RKO (cell line): ENCODE results near the gene SELENOK.
"Not testable (repeated sequence)": the region's sequence is repeated elsewhere in the genome, so short reads cannot be mapped to it uniquely, and the experiment has no call there.

Experiments
- DNase-seq: peaks from one replicate; pipeline ENCODE4 v3.0.0-alpha.2; 2016; ENCODE audit warnings: low spot score

SELENOK gene

DNA sequence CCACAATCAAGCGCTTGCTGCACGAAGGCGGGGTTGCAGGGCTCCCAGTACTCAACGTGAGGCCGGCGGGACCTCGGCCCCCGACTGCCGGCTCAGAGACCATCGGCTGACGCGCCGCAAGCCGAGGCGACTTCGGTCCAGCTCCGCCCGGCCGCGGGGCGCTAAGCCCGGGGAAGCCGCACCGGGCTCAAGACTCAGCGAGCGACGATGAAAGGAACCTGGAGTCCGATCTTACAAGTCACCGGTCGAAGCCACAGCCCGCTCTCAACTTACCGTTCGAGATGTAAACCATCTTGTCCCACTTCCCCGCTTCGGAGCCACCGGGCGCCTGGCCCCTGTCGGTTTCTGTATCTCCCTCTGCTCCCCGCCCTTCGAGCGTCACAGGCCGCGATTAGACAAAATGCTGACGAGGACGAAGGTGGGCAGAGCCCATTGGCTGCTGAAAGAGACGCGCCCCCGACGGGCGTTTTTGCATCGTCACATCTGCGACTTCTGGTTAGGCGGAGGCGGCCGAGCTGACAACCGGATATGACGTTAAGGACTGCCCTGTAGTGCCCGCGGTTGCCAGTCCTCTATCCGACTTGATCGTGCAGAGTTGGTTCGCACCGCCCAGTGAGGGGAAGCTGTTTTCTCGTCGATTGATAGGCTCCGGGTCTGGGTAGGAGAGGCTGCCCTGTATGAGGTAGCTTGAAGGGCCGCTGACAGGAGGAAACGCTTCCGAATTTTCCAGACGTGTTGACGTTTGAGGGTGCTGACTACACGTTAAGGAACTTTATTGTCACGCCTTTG lies at the start of gene SELENOK:
Gene SELENOK (minus strand): TSS at position 363 of the 789 bp plus-strand sequence.
- peak; percentile 99 for DNase-seq

DNA sequence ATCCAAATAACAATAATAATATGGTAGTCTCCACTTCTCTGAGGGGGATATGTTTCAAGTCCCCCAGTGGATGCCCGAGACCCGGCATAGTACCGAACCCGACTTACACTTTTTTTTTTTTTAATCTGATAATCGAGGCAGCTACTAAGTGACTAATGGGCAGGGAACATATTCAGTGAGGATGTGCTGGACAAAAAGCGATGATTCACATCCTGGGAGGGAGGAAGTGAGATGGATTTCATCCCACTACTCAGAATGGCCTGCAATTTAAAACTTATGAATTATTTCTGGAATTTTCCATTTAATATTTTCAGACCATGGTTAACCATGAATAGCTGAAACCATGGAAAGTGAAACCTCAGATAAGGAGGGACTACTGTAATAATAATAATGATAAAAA lies 49.5 kb upstream of the SELENOK start:
- DNase-seq: peak; percentile 60

DNA sequence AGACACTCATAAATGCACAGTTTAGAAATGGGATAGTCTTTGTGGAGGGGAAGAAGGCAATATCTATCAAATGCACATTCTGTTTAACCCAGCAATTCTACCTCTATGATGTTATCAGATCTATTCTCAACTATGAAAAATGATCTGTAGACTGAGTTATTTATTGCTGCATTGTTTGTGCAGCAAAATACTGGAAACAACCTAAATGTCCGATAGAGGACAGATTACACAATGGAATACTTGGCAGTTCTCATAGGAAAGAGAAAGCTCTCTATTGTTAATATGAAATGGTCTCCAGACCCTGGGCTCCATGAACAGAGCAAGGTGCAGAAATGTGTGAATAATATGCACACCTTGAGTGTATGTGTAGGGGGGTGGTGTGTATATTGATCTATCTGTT lies 49.0 kb upstream of the SELENOK start:
- DNase-seq: no peak

DNA sequence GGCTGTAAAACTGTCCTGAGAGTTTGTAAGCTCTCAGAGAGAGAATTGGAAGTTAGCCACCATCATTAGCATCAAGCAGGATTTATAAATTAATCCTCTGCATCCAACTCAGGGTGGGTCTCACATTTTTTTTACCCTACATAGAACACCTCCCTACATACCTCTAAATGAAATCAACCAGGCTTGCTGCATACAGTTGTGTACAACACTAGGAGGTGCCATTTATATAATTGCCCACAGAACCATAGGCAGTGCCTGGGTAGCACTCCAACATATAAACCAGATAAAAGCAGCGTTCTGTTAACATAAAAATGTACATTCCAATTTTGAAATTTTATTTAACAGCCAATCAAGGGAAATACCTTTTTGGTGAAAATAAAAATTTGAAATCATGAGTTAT lies 48.2 kb upstream of the SELENOK start:
- DNase-seq: no peak

DNA sequence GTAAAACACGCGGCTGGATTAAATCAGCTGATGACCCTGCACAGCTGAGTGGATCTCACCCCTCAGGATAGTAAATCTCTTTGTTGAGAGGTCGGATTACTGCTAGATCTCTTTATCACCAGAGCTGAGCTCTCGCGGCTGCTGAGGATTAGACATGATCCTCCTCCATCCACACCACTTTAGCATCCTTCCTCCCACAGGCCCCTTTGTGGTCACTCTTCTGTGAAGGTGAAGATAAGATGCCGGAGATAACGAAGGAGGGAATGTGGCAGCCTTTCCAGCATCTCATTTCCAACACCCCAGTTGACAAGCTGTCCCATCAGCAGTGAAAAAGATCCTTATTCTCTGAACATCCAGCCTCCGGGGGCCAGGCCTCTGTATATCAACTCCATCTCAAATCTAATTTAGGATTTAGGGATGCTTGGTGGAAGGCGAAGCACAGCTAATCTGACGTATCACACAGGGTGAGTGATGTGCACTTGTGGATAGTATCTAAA lies 47.5 kb upstream of the SELENOK start:
- DNase-seq: no peak

DNA sequence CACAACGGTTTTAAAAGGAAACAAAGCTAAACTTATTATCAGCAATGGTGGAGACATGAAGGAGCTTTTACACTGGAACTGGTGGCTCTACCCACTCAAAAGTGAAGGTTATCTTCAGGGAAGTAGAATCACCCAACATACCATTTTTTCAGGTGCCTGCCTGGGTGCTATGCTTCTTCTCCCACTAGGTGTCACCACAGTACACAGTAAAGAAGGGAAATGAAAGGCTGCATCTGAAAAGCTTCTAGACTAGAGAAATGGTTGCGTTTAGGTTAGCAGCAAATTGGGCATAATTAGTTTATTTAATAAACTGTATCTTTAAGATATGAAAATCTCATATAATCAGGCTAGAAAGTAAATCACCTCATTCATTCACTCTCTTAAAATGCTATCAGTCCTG lies 47.0 kb upstream of the SELENOK start:
- DNase-seq: peak; percentile 54

DNA sequence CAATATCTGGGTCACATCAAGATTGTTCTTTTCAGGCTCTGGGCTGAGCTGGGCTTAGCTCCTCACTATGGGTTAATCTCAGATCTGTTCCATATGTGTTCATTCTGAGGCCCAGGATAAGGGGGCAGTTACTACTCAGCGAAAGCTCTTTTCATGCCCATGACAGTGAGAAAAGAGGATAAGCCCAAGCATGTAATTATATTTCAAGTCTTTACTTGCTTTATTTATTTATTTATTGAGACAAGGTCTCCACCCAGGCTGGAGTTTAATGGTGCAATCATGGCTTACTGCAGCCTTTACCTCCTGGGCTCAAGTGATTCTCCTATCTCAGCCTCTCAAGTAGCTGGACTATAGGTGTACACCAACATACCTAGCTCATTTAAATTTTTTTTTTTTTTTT lies 44.7 kb upstream of the SELENOK start:
- DNase-seq: no peak

DNA sequence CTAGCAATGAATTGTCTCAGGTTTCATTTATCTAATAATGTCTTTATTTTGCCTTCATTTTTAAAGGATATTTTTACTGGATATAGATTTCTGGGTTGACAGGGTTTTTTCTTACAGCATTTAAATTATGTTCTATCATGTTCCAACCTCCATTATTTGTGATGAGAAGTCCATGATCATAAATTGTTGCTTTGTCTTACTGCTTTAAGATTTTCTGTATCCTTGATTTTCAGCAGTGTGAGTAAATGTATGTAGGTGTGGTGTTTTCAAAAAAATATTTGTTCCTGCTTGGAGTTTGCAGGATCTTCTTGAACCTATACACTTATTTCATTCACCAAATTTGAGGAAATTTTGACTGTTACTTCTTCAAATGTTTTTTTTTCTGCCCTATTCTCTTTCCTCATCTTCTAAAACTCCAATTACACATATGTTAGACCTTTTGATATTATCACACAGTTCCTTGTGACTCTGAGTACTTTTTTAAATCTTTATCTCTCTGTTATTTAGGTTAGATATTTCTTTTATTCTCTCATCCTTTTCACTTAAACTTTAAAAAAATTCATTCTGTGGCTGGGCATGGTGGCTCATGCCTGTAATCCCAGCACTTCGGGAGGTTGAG lies 43.7 kb upstream of the SELENOK start:
- no peak for DNase-seq

DNA sequence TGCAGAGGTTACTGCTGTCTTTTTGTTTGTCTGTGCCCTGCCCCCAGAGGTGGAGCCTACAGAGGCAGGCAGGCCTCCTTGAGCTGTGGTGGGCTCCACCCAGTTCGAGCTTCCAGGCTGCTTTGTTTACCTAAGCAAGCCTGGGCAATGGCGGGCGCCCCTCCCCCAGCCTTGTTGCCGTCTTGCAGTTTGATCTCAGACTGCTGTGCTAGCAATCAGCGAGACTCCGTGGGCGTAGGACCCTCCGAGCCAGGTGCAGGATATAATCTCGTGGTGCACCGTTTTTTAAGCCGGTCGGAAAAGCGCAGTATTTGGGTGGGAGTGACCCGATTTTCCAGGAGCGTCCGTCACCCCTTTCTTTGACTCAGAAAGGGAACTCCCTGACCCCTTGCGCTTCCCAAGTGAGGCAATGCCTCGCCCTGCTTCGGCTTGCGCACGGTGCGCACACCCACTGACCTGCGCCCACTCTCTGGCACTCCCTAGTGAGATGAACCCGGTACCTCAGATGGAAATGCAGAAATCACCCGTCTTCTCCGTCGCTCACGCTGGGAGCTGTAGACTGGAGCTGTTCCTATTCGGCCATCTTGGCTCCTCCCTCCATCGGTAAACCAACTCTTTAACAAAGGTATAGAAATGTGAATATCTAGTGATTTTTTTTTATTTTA lies 35.7 kb upstream of the SELENOK start:
- not testable (repeated sequence) for DNase-seq

DNA sequence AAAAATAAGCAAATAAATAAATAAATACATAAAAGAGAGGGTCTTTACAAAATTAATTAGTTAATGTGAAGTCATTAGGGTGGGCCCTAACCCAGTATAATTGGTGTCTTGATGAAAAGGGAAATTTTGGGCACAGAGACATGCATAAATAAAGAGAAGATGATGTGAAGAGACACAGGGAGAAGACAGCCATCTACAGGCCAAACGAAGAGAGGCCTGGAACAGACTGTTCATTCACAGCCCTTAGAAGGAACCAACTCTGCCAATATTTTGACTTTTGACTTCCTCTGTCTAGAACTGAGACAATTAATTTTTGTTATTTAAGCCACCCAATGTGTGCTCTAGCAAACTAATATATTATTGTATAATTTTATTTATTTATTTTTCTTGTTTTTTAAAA lies 29.6 kb upstream of the SELENOK start:
- DNase-seq: peak; percentile 16

DNA sequence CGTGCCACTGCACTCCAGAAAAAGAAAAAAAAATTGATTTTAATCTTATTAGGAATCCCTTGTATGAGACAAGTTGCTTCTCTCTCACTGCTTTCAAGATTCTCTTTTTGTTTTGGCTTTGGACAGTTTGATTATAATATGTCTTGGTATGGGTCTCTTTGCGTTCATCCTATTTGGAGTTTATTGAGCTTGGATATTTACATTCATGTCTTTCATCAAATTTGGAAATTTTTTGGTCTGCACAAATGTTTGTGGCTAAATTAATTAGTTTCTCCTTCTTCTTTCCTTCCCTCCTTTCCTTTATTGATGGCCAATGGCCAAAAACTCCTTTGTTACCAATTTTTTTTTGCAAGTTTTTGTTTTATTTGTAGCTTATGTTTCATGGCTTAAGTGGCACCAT lies 28.1 kb upstream of the SELENOK start:
- DNase-seq: no peak

DNA sequence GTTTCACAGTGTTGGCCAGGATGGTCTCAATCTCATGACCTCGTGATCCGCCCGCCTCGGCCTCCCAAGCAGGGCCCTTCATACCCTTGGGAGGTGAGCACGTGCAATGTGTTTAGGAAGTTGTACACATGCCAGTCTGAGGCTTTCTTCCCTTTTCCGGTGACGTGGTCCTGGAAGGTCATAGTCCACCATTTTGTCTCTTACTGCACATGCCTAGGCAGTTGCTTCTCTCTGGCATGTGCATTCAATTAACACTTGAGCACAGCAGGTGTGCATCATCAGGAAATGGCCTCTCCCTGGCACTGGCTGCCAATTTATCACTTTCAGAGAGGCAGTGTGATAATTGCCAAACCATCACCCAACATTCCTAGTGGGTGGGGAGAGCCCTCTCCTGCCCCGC lies 21.7 kb upstream of the SELENOK start:
- no peak for DNase-seq

DNA sequence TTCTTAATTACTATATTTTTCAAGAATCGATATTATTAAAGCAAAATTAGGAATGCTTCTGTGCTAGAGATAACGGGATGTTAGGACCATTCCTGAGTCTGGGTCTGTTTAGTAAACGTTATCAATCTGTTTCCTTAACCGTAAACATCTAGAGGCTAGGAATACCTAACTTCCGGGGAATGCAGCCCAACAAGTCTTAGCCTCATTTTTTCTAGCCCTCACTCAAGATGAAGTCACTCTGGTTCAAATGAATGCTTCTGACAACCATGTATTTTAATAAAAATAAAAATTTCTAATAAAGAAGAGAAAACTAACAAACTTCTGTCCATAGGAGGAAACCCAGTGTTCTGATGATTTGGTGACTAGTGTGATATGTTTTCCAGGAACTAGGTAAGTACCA lies 11.1 kb upstream of the SELENOK start:
- no peak for DNase-seq

DNA sequence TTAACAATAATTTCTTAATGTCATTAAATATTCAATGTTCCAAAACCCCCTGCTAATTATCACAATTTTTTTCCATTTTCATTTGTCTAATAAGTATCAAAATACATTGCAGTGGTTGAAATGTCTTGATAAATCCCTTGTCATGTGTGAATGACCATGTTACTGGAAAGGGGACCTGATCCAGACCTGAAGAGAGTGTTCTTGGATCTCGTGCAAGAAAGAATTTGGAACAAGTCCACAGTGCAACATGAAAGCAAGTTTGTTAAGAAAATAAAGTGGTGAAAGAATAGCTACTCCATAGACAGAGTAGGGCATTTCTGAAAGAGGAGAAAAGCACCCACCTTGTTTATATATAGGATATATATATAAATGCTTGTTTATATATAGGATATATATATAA lies 10.4 kb upstream of the SELENOK start:
- DNase-seq: no peak

DNA sequence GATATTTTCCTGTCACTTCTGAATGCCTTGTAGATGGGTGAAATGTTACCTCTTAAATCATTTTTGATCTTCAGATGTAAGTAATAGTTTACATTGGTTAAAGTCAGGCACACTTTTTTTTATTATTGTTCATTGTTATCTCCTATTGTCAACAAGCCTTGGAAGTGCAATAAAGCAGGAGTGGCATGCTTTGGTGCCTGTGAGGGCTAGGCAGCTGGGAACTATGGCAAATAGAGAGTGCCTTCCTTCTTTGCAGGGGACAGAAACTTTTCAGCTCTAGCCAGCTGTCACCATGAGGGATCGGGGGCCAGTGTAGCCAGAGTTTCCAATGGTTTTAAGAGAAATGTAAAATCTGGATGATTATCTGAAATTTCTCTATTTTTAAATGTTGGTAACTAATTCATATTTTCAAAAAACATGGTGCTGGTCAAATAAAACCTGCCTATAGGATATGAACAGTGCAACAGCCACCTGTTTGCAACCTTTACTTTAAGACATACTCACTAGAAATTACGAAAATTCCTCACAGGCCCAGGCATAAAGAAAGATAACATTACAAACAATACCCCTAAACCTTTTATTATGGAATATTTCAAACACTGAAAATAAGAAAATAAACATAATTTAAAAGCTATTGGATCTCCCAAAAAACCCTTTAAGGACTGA lies 9.1 kb upstream of the SELENOK start:
- DNase-seq: no peak

DNA sequence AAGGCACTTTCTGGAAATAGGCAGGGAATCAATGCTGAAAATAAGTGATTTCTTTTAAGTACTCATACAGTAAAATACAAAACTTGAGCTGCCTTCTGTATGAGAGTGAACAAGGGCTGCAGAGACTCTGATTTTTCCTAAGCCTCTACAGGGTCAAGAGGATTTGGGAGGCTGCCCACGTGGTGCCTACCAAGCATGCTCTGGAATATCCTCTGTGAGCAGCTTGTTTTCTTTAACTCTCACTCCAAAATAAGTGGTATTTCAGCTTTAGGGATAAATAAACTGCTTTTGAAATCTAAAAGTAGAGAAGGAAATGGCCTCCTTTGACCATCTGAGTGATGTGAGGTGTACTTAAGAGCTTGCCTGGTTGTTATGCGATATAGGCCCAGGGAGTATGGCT lies 8.1 kb upstream of the SELENOK start:
- no peak for DNase-seq

DNA sequence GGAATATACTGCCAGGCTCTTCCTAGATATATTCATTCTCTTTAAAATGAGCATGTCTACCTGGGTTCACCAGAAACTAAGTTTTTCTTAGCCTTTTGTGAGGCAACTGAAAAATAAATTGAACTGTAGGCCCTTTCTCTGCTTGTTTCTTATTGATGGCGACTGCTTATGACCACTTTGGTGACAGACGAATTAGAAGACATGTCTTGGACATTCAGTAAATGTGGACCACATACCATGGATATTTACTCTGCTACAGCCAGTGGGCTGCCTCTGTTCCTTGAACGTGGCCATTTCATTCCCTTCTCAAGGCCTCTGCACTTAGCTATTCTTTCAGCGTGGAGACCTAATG lies 603 bp upstream of the SELENOK start:
- peak; percentile 25 for DNase-seq

DNA sequence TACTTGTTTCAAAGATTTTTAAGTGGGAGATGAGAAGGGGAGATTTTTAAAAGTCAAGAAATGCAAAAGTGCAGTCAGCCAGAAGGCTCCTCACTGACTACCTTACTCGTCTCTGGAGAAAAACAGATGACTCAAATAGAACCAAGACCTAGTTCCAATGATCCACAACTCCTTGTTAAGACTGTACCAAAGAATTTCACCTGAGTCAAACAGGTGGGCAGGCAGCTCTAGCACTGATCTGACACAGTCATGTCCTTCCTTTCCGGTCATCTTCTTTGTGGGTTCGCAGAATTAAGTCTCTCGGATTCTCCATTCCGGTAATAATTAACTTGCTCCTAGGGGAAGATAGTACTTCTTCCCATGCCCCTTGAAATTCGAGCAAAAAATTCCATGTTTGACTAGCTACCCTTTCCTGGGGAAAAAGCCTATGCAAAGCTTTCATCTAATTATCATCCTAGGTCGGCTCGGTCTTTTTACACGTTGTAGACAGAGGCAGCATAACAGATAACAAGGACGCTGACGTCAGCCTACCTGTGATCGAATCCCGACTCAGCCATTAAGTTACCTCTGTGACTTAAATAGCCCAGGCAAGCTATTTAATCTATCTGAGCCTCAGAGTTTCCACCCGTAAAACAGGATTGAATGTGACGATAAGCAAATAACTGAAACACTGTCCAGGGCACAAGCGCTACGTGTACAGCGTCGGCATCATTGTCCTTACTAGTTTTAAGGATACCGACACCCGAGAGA lies 758 bp downstream of the SELENOK start:
- DNase-seq: peak; percentile 50

DNA sequence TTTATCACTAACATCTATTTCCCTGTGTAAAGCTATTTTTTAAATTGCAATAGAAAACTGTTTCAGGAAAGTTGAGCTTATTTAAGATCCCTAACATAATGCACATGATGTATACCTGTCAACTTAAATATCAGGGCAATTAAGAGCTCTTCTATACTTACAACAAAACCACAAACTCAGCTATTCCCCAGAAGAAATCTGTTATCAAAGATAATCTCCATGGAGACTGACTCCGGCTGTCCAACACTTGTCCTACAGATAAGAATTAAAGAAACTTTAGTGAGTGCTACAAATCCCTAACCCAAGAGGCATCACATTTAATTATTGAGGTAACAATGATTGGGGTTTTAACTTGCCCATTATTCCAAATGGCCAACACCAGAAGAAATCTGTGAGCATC lies 3.4 kb downstream of the SELENOK start:
- no peak for DNase-seq

DNA sequence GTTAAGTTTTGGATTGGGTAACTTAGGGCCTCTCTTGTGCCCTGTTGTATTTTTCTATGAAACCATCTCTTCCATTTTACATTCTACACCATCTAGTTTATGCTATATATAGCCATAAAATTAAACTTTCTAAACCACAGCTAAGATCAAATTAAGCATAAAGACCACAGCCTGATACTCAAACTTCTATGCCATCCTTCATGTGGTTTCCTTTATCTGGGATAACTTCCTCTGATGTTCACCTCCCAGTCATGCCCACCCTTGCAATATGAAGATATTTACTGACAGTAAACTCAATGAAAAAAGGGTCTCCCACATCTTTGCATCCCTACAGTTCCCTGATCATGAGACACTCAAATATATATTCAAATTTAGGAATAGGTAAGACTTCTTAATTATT lies 4.2 kb downstream of the SELENOK start:
- DNase-seq: no peak

DNA sequence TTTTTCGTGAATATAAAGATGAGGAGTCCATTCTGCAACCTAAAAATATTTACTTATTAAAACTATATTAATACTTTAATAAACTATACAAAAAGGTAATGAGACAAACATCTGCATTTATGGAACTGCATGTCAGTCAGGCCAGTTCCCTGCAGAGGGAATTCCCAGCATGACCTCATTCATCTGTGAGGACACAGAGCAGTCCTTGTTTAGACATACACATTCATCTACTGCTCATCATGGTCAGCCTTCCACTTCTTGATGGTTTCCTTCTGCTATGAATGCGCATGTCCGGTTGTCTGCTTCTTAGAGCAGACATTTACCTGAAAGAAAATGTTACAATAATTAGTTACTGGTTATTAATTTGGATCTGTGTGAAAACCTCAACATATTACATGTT lies 6.4 kb downstream of the SELENOK start:
- DNase-seq: no peak

DNA sequence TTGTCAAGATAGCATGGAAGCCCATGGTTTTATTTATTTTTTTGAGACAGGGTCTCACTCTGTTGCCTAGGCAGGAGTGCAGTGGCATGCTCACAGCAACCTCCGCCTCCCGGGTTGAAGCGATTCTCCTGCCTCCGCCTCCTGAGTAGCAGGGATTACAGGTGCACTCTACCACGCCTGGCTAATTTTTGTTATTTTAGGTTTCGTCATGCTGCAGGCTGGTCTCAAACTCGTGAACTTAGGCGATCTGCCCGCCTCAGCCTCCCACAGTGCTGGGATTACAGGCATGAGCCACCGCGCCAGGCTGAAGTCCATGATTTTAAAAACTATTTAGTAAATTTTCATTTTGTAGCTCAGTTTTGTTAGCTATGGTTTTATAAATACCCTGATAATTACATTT lies 7.0 kb downstream of the SELENOK start:
- DNase-seq: no peak
